Smooth muscle cell (in vitro differentiated cells): ENCODE data around the gene DGCR2. TPM values are rescaled to one million over a fixed set of nuclear protein-coding genes. Genes with fewer than 3 reads are reported as not detected.

Source experiments
- DNase-seq: peaks from one replicate; lab custom pipeline; 2025; ENCODE audit not compliant: unreplicated experiment; lab: John Stamatoyannopoulos, UW
- H2AFZ ChIP-seq: fragments of 200-600 bp; sonication (generic); 2 replicates; pipeline ENCODE4 v1.6.0; 2016; ENCODE audit warnings: antibody characterized with exemption, low read depth, mild to moderate bottlenecking
- H3F3A ChIP-seq: fragments of 200-600 bp; sonication (generic); 2 replicates; pipeline ENCODE4 v1.6.0; 2017; ENCODE audit warnings: antibody characterized with exemption, low read depth
- H3K27ac ChIP-seq: fragments of 200-600 bp; sonication (generic); 2 replicates; pipeline ENCODE4 v1.5.1; 2016; ENCODE audit warnings: low read depth, mild to moderate bottlenecking
- H3K27me3 ChIP-seq: fragments of 200-600 bp; sonication (generic); 2 replicates; pipeline ENCODE4 v1.6.1; 2016; ENCODE audit warnings: low read depth, mild to moderate bottlenecking
- H3K36me3 ChIP-seq: fragments of 200-600 bp; sonication (generic); 2 replicates; pipeline ENCODE4 v1.5.1; 2016; ENCODE audit warnings: low read depth
- H3K4me1 ChIP-seq: fragments of 200-600 bp; sonication (generic); 2 replicates; pipeline ENCODE4 v1.5.1; 2016; ENCODE audit warnings: low read depth
- H3K4me2 ChIP-seq: fragments of 200-600 bp; sonication (generic); 2 replicates; pipeline ENCODE4 v1.6.0; 2016; ENCODE audit warnings: mild to moderate bottlenecking
- H3K4me3 ChIP-seq: fragments of 200-600 bp; sonication (generic); 2 replicates; pipeline ENCODE4 v1.5.1; 2016; ENCODE audit warnings: mild to moderate bottlenecking
- H3K79me2 ChIP-seq: fragments of 200-600 bp; sonication (generic); 2 replicates; pipeline ENCODE4 v1.6.0; 2016; ENCODE audit warnings: low read depth, mild to moderate bottlenecking
- H3K9ac ChIP-seq: fragments of 200-600 bp; sonication (generic); 2 replicates; pipeline ENCODE4 v1.6.0; 2016; ENCODE audit warnings: low read depth
- H3K9me3 ChIP-seq: fragments of 200-600 bp; sonication (generic); replicated peaks from 2 replicates; pipeline ENCODE4 v1.5.1; 2016; ENCODE audit warnings: low read depth
- H4K20me1 ChIP-seq: fragments of 200-600 bp; sonication (generic); 2 replicates; pipeline ENCODE4 v1.6.0; 2016; ENCODE audit warnings: low read depth
- CTCF ChIP-seq: fragments of 200-600 bp; sonication (generic); IDR thresholded peaks from 2 replicates; pipeline ENCODE4 v1.5.1; 2017; ENCODE audit warnings: borderline replicate concordance, mild to moderate bottlenecking, antibody characterized with exemption; ENCODE audit not compliant: insufficient read depth, poor library complexity, severe bottlenecking
- WGBS: methylation state at CpG from one replicate; pipeline ENCODE4 v1.1.7; 2016; ENCODE audit warnings: low lambda C conversion rate; 5-methylcytosine and 5-hydroxymethylcytosine counted together
- polyA plus RNA-seq: library from polyadenylated mRNA; unstranded; fragments of >200 nt; fragmentation: Nextera tagmentation; extraction: Ambion mirVana; gene quantifications from 2 replicates; pipeline ENCODE4 v1.2.1, GENCODE V29; 2016
- total RNA-seq: library from RNA; depleted of rRNA; stranded (reverse); fragments of >200 nt; gene quantifications from 2 replicates; pipeline ENCODE4 v1.2.3, GENCODE V29; 2014

DGCR2 gene
- total and polyA plus RNA-seq, 2 experiments from 2014 or later = 46.7 to 53.2 TPM

DNA sequence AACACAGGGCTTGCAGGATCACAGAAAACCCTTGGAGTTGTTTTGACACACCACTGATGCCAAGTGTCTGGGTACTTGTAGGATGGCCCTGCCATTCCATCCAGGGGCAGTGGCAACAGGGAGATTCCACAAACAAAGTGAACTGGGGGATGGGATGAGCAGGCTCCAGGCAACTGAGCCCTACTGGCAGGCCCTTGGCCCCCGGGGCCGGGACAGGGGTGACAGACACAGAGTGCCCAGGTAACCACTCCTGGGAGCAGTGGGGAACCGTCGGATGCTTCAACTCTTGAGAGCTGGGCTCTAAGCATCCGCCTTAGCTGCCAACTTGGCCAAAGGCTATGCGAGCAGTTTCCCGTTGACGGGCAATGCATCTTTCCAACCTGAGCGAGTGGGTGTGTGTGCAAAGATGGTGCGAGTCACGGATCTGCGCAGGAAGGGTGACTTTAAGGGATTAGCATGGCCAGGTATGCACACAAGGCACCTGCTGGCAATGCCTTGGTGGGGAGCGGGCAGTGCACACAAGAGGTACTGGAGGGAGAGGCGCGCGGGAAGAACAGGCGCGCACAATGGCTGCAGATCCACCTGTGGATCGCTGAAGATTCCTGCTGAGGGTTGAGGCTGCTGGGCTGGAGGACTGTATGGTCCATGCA, 103.1 kb downstream of the DGCR2 start:
- no peak overlapping the region for H2AFZ ChIP-seq
- H3K9me3 ChIP-seq = no peaks in the 10 kb centered on the region
- H3K9ac ChIP-seq = no peak overlapping the region
- H3K36me3 ChIP-seq = no peaks in the 10 kb centered on the region
- H3K27ac ChIP-seq = no peak overlapping the region
- H4K20me1 ChIP-seq = no peaks in the 10 kb centered on the region
- WGBS = 93% methylated on average over 19 of the region's 19 CpGs
- TF ChIP-seq CTCF = no peak
- no peaks in the 10 kb centered on the region for H3K4me1 ChIP-seq
- DNase-seq = no peak
- no peak overlapping the region for H3K4me3 ChIP-seq
- no peaks in the 10 kb centered on the region for H3K79me2 ChIP-seq
- peaks cover 19% of the 10 kb centered on the region for H3K27me3 ChIP-seq
- no peaks in the 10 kb centered on the region for H3F3A ChIP-seq
- no peak overlapping the region for H3K4me2 ChIP-seq

DNA sequence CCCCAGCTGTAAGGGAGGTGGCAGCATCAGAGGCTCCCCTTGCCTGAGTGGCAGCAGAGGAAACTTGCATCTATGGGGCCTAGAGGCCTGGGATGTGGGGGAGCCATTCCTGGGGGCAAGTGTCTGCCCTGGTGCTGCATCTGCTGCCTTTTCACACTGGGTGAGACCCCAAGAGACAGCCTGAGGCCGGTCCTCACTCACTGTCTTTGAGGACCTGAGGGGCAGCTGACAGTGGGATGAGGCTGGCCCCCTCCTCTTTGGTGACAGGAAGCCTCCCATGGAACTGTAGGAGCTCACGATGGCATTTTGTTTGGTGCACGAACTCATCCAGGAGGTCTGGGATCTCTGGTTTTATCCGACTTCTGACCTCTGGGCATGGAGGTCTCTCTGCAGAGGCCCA, 104.0 kb downstream of the DGCR2 start:
- Histone ChIP-seq H3K4me1 (no peaks in the 10 kb centered on the region), H4K20me1 (no peaks in the 10 kb centered on the region), H3K27me3 (peaks cover 19% of the 10 kb centered on the region), H3K9me3 (no peaks in the 10 kb centered on the region), H3K9ac (no peak overlapping the region), H3K27ac (no peak overlapping the region), H2AFZ (no peak overlapping the region), H3K79me2 (no peaks in the 10 kb centered on the region), H3K4me2 (no peak overlapping the region), H3K36me3 (no peaks in the 10 kb centered on the region), H3F3A (no peaks in the 10 kb centered on the region), H3K4me3 (no peak overlapping the region)
- 91% methylated on average over 4 of the region's 4 CpGs for WGBS
- TF ChIP-seq CTCF = no peak
- no peak for DNase-seq

GRCh38 chr22:19016081-19016766, 106.0 kb downstream of the DGCR2 start:
- H2AFZ ChIP-seq = no peak overlapping the region

More at GRCh38 chr22:19016081-19016766, 106.0 kb downstream of the DGCR2 start:
- Histone ChIP-seq H4K20me1 (no peaks in the 10 kb centered on the region), H3K9ac (no peak overlapping the region), H3K79me2 (no peaks in the 10 kb centered on the region), H3K27ac (no peak overlapping the region), H3K36me3 (no peaks in the 10 kb centered on the region), H3K4me2 (no peak overlapping the region), H3F3A (no peaks in the 10 kb centered on the region), H3K4me3 (no peak overlapping the region), H3K27me3 (peaks cover 16% of the 10 kb centered on the region), H3K4me1 (no peaks in the 10 kb centered on the region), H3K9me3 (no peaks in the 10 kb centered on the region)
- TF ChIP-seq CTCF = no peak
- 92% methylated on average over 15 of the region's 15 CpGs for WGBS
- DNase-seq = no peak
